ENCODE results near the gene PRIMPOL. TPM values are rescaled to one million over a fixed set of nuclear protein-coding genes. Genes with fewer than 3 reads are reported as not detected.

The PRIMPOL gene
- total RNA-seq, 1 experiment from 2014 or later = 9.4 TPM

- peaks cover 25% of the 10 kb centered on the region for H3K36me3 ChIP-seq (ENCODE audit: low read depth, low read length)
- no TSS peak for BruUV-seq (replicated peaks)
- CTCF ChIA-PET = no interaction called here
Observed at GRCh38 chr4:184706453-184706852, 56.9 kb downstream of the PRIMPOL start.

DNA sequence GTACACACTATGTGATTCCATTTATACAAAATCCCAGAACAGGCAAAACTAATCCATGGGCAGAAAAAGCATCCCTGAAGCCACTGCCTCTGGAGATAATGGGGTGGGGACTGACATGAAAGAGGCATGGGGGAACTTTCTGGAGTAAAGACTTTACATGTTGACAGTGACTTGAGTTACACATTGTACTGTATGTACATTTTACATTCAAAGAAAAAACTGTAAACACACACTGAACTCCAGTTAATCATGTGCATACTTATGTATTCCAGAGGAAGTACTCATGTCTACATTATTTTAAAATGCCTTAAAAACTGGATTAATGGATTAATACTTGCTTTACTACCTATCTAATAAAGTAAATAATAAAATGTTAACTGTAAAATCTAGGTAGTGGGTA is 62.8 kb downstream of the PRIMPOL start:
- Histone ChIP-seq H2AFZ (ENCODE audit: low read length) (no peak overlapping the region), H3K4me2 (ENCODE audit: low read length) (no peak overlapping the region), H3F3A (ENCODE audit: low read length, unreplicated experiment) (no peaks in the 10 kb centered on the region), H3K9ac (ENCODE audit: low read length) (no peak overlapping the region), H3K9me3 (ENCODE audit: low read length) (no peaks in the 10 kb centered on the region), H3K79me2 (ENCODE audit: low read length) (no peaks in the 10 kb centered on the region), H3K4me1 (ENCODE audit: insufficient read depth, low read length) (no peaks in the 10 kb centered on the region), H4K20me1 (ENCODE audit: low read length) (no peaks in the 10 kb centered on the region), H3K27me3 (ENCODE audit: low read length) (no peaks in the 10 kb centered on the region), H3K27ac (ENCODE audit: low read length) (no peak overlapping the region), H3K4me3 (ENCODE audit: low read length) (no peak overlapping the region), H3K36me3 (ENCODE audit: low read depth, low read length) (peaks cover 20% of the 10 kb centered on the region), H3K9me2 (replicated peaks; ENCODE audit: low read length) (no peaks in the 10 kb centered on the region)
- POLR2A ChIA-PET (ENCODE audit: unreplicated experiment) = no interaction called here
- DNase-seq (no peak), ATAC-seq (no peak)
- intact Hi-C loops (cut with micrococcal nuclease) = no loop called here
- BruUV-seq (replicated peaks) = no TSS peak
- CTCF ChIA-PET = interaction anchor here (0.7 kb wide), 1 partner anchor 10 kb away, joined by 11 read pairs; no protein-coding TSS in a partner anchor
- TF ChIP-seq EZH2phosphoT487 (IDR thresholded peaks at IDR 0.05; ENCODE audit: borderline replicate concordance, low read length) (no peak), CTCF (conservative IDR thresholded peaks at IDR 0.05; ENCODE audit: low read depth, low read length) (no peak), EZH2 (IDR thresholded peaks at IDR 0.05; ENCODE audit: low read length, unreplicated experiment) (no peak)

More at GRCh38 chr4:184706453-184706852, 56.9 kb downstream of the PRIMPOL start:
- no peaks in the 10 kb centered on the region for H3K9me3 ChIP-seq (ENCODE audit: low read length)
- H3K27me3 ChIP-seq (ENCODE audit: low read length) = no peaks in the 10 kb centered on the region
- no peaks in the 10 kb centered on the region for H3K9me2 ChIP-seq (replicated peaks; ENCODE audit: low read length)
- no peak overlapping the region for H3K4me3 ChIP-seq (ENCODE audit: low read length)
- ATAC-seq (no peak), DNase-seq (no peak)
- no peak overlapping the region for H3K4me2 ChIP-seq (ENCODE audit: low read length)
- H3F3A ChIP-seq (ENCODE audit: low read length, unreplicated experiment) = no peaks in the 10 kb centered on the region
- no peaks in the 10 kb centered on the region for H3K4me1 ChIP-seq (ENCODE audit: insufficient read depth, low read length)
- H2AFZ ChIP-seq (ENCODE audit: low read length) = no peak overlapping the region
- POLR2A ChIA-PET (ENCODE audit: unreplicated experiment) = no interaction called here
- H3K27ac ChIP-seq (ENCODE audit: low read length) = no peak overlapping the region
- no peaks in the 10 kb centered on the region for H3K79me2 ChIP-seq (ENCODE audit: low read length)
- H4K20me1 ChIP-seq (ENCODE audit: low read length) = no peaks in the 10 kb centered on the region
- H3K9ac ChIP-seq (ENCODE audit: low read length) = no peak overlapping the region
- intact Hi-C loops (cut with micrococcal nuclease) = no loop called here
- no peak for TF ChIP-seq EZH2 (IDR thresholded peaks at IDR 0.05; ENCODE audit: low read length, unreplicated experiment)
- no peak for TF ChIP-seq EZH2phosphoT487 (IDR thresholded peaks at IDR 0.05; ENCODE audit: borderline replicate concordance, low read length)

- ChIA-PET CTCF (no interaction called here), POLR2A (ENCODE audit: unreplicated experiment) (no interaction called here)
- Histone ChIP-seq H2AFZ (ENCODE audit: low read length) (no peak overlapping the region), H3K36me3 (ENCODE audit: low read depth, low read length) (peaks cover 16% of the 10 kb centered on the region), H3K27me3 (ENCODE audit: low read length) (no peaks in the 10 kb centered on the region), H3K9me2 (replicated peaks; ENCODE audit: low read length) (no peaks in the 10 kb centered on the region), H3K27ac (ENCODE audit: low read length) (no peak overlapping the region), H3K9me3 (ENCODE audit: low read length) (no peaks in the 10 kb centered on the region), H3K4me3 (ENCODE audit: low read length) (no peak overlapping the region), H3K4me2 (ENCODE audit: low read length) (no peak overlapping the region), H3K9ac (ENCODE audit: low read length) (no peak overlapping the region), H4K20me1 (ENCODE audit: low read length) (no peaks in the 10 kb centered on the region), H3K79me2 (ENCODE audit: low read length) (no peaks in the 10 kb centered on the region), H3F3A (ENCODE audit: low read length, unreplicated experiment) (no peaks in the 10 kb centered on the region), H3K4me1 (ENCODE audit: insufficient read depth, low read length) (no peaks in the 10 kb centered on the region)
- BruUV-seq (replicated peaks) = no TSS peak
- no peak for TF ChIP-seq EZH2 (IDR thresholded peaks at IDR 0.05; ENCODE audit: low read length, unreplicated experiment)
- TF ChIP-seq CTCF (conservative IDR thresholded peaks at IDR 0.05; ENCODE audit: low read depth, low read length) = no peak
- no peak for TF ChIP-seq EZH2phosphoT487 (IDR thresholded peaks at IDR 0.05; ENCODE audit: borderline replicate concordance, low read length)
- intact Hi-C loops (cut with micrococcal nuclease) = no loop called here
- DNase-seq (no peak), ATAC-seq (no peak)
Observed at GRCh38 chr4:184713887-184714286, 64.3 kb downstream of the PRIMPOL start.
